Measurements from ENCODE around the gene USP21. TPM values are rescaled to one million over a fixed set of nuclear protein-coding genes. Genes with fewer than 3 reads are reported as not detected.

Gene USP21
- total and polyA plus RNA-seq, 2 of the 8 experiments (the other 6 are each of a cell fraction or from before 2014, with no cell fraction given) = 23.9 to 36.3 TPM

DNA sequence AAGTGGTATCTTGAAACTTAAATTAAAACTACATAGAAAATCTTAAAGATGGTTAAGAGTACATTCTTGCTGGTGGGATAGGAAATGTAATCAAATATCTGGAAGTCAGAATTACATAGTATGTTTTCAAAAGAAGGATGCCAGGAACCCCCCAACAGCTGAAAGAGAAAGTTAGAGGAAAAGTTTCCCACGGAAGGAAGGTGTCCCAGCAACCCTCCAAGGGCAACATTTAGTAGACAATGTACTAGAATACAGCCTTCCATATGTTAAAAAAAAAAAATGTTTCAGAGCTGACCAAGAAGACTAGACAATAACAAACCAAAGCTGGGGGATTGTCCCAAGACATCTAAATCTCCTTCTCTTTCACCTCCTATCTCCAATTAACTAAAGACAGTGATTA lies 29.0 kb upstream of the USP21 start:
- Histone ChIP-seq H3K9me3 (ENCODE audit: insufficient read depth in 2 of 2, low read depth in 1 of 2, low read length in 1 of 2) (no peaks in the 10 kb centered on the region), H2BK12ac (ENCODE audit: low read depth, low read length) (no peak overlapping the region), H3K36me3 (ENCODE audit: control insufficient read depth in 2 of 4, insufficient read depth in 4 of 4, low read length in 3 of 4) (peaks cover 0 to 35% (median 11%) of the 10 kb centered on the region in 4 experiments; a peak in 6 of 8 replicates), H3K56ac (replicated peaks; ENCODE audit: insufficient read length, low read depth, low read length) (no peak overlapping the region), H3K79me2 (ENCODE audit: control insufficient read depth in 1 of 2, insufficient read depth in 2 of 2, low read length in 2 of 2) (peaks cover 0 to 65% of the 10 kb centered on the region in 2 experiments; a peak in 3 of 4 replicates), H4K5ac (ENCODE audit: insufficient read length, low read depth, low read length) (no peak overlapping the region), H3K27ac (ENCODE audit: low read depth, low read length) (no peak overlapping the region), H4K20me1 (replicated peaks in 1 of 2; ENCODE audit: control insufficient read depth in 1 of 2, insufficient read depth in 2 of 2, low read length in 2 of 2) (peaks cover 2 to 5% of the 10 kb centered on the region in 2 experiments), H4K91ac (replicated peaks; ENCODE audit: insufficient read length, low read length) (no peak overlapping the region), H2BK5ac (ENCODE audit: low read depth, low read length) (no peak overlapping the region), H3K79me1 (ENCODE audit: low read depth, low read length) (peaks cover 6% of the 10 kb centered on the region), H3K4me1 (replicated peaks in 1 of 4; ENCODE audit: control insufficient read depth in 3 of 4, insufficient read depth in 4 of 4, low read length in 3 of 4) (no peaks in the 10 kb centered on the region; a peak in 1 of 7 replicates), H4K8ac (ENCODE audit: extremely low read depth, insufficient read depth, low read length) (no peak overlapping the region), H2BK15ac (ENCODE audit: low read length) (no peak overlapping the region), H3K9ac (replicated peaks in 1 of 4; ENCODE audit: extremely low read depth in 1 of 4, low read depth in 3 of 4, low read length in 3 of 4) (no peak overlapping the region), H3K4me2 (ENCODE audit: insufficient read depth in 1 of 2, low read depth in 2 of 2, low read length in 2 of 2) (peak overlapping the region; percentile 75 to 78; a peak in 2 of 4 replicates), H2BK120ac (replicated peaks; ENCODE audit: low read depth, low read length) (no peak overlapping the region), H3K27me3 (replicated peaks in 1 of 4; ENCODE audit: control insufficient read depth in 3 of 4, extremely low read depth in 1 of 4, insufficient read depth in 3 of 4, low read length in 3 of 4) (no peaks in the 10 kb centered on the region), H3K4ac (replicated peaks; ENCODE audit: insufficient read length, low read depth, low read length) (no peak overlapping the region), H3K23ac (ENCODE audit: insufficient read length) (no peak overlapping the region), H3K14ac (ENCODE audit: insufficient read length) (no peak overlapping the region), H3K23me2 (ENCODE audit: low read depth, low read length) (peaks cover 9% of the 10 kb centered on the region), H3K4me3 (ENCODE audit: extremely low read depth in 1 of 4, insufficient read depth in 2 of 4, low read depth in 3 of 4, low read length in 4 of 4) (peak overlapping the region in 1 of 4 experiments; percentile 97; a peak in 4 of 8 replicates), H3K18ac (ENCODE audit: extremely low read depth, low read length) (no peak overlapping the region), H2AK5ac (ENCODE audit: low read depth, low read length) (no peak overlapping the region), H2BK20ac (ENCODE audit: low read length) (no peak overlapping the region), H2AFZ (ENCODE audit: low read length) (no peak overlapping the region)
- 79% methylated on average over 1 of the region's 1 CpG; no CpG with 5 or more reads in 1 of the 2 experiments for WGBS, 2 experiments (ENCODE audit: extremely low coverage in 1 of 2, insufficient coverage in 1 of 2, insufficient read length in 1 of 2, insufficient replicate concordance in 2 of 2, low coverage in 1 of 2, low lambda C conversion rate in 2 of 2, missing lambda C conversion rate in 1 of 2)
- FAIRE-seq (no peak), DNase-seq (ENCODE audit: low read depth in 1 of 2, low spot score in 2 of 2) (no peak)
- CTCF ChIA-PET (ENCODE audit: partially characterized antibody) = interaction anchor here (1.9 kb wide), 1 partner anchor 33 kb away, joined by 7 read pairs; no protein-coding TSS in a partner anchor
- TF ChIP-seq TAF7 (optimal IDR thresholded peaks at IDR 0.05; ENCODE audit: borderline replicate concordance, low read depth, low read length) (no peak), EZH2 (IDR thresholded peaks at IDR 0.05; ENCODE audit: low read depth, low read length, severe bottlenecking) (no peak), SP2 (IDR thresholded peaks at IDR 0.05; ENCODE audit: low read length) (no peak)
- TF ChIP-seq, protein P1, sequence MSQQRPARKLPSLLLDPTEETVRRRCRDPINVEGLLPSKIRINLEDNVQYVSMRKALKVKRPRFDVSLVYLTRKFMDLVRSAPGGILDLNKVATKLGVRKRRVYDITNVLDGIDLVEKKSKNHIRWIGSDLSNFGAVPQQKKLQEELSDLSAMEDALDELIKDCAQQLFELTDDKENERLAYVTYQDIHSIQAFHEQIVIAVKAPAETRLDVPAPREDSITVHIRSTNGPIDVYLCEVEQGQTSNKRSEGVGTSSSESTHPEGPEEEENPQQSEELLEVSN (IDR thresholded peaks at IDR 0.05) = no peak
- POLR2A ChIA-PET (ENCODE audit: partially characterized antibody) = interaction anchor here (1.4 to 9.6 kb wide), 2 partner anchors 23 to 85 kb away, joined by 3 to 130 read pairs; partner anchors contain the start of genes UFC1, USF1 and USP21
